ENCODE measurements around the gene CIROP. TPM values are rescaled to one million over a fixed set of nuclear protein-coding genes. Genes with fewer than 3 reads are reported as not detected.

CIROP gene
- total RNA-seq, 4 donors from 2014 or later = not detected

- peak in 2 of 3 donors; percentile 48 to 50 for DNase-seq
Measured at GRCh38 chr14:23058654-23059504, 45.9 kb downstream of the CIROP start.

GRCh38 chr14:23057757-23058653 lies 46.8 kb downstream of the CIROP start:
- Histone ChIP-seq H3K36me3 (peaks cover 0 to 44% (median 7%) of the 10 kb centered on the region in 3 donors), H3K4me1 (peaks cover 0 to 13% (median 6%) of the 10 kb centered on the region in 4 donors), H3K27me3 (no peaks in the 10 kb centered on the region), H3K4me3 (peak overlapping the region; percentile 55 to 81 (median 66)), H3K9me3 (no peaks in the 10 kb centered on the region), H3K27ac (peak overlapping the region; percentile 32 to 70 (median 66))
- peak; percentile 82 to 95 (median 93) for DNase-seq
- TF ChIP-seq, protein P1, sequence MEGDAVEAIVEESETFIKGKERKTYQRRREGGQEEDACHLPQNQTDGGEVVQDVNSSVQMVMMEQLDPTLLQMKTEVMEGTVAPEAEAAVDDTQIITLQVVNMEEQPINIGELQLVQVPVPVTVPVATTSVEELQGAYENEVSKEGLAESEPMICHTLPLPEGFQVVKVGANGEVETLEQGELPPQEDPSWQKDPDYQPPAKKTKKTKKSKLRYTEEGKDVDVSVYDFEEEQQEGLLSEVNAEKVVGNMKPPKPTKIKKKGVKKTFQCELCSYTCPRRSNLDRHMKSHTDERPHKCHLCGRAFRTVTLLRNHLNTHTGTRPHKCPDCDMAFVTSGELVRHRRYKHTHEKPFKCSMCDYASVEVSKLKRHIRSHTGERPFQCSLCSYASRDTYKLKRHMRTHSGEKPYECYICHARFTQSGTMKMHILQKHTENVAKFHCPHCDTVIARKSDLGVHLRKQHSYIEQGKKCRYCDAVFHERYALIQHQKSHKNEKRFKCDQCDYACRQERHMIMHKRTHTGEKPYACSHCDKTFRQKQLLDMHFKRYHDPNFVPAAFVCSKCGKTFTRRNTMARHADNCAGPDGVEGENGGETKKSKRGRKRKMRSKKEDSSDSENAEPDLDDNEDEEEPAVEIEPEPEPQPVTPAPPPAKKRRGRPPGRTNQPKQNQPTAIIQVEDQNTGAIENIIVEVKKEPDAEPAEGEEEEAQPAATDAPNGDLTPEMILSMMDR (IDR thresholded peaks at IDR 0.05) = peak; percentile 86 to 98 (median 94)
- peak in 1 of 2 donors; percentile 22 for TF ChIP-seq POLR2A (IDR thresholded peaks at IDR 0.05)

More at GRCh38 chr14:23058654-23059504, 45.9 kb downstream of the CIROP start:
- H3K4me3 ChIP-seq = no peak overlapping the region
- H3K9me3 ChIP-seq = no peaks in the 10 kb centered on the region
- no peak overlapping the region for H3K27ac ChIP-seq
- TF ChIP-seq POLR2A (IDR thresholded peaks at IDR 0.05) = no peak
- TF ChIP-seq, protein P1 (IDR thresholded peaks at IDR 0.05) = no peak
- peaks cover 0 to 13% (median 6%) of the 10 kb centered on the region in 4 donors for H3K4me1 ChIP-seq
- H3K27me3 ChIP-seq = no peaks in the 10 kb centered on the region
- peaks cover 0 to 52% (median 10%) of the 10 kb centered on the region in 3 donors for H3K36me3 ChIP-seq

DNA sequence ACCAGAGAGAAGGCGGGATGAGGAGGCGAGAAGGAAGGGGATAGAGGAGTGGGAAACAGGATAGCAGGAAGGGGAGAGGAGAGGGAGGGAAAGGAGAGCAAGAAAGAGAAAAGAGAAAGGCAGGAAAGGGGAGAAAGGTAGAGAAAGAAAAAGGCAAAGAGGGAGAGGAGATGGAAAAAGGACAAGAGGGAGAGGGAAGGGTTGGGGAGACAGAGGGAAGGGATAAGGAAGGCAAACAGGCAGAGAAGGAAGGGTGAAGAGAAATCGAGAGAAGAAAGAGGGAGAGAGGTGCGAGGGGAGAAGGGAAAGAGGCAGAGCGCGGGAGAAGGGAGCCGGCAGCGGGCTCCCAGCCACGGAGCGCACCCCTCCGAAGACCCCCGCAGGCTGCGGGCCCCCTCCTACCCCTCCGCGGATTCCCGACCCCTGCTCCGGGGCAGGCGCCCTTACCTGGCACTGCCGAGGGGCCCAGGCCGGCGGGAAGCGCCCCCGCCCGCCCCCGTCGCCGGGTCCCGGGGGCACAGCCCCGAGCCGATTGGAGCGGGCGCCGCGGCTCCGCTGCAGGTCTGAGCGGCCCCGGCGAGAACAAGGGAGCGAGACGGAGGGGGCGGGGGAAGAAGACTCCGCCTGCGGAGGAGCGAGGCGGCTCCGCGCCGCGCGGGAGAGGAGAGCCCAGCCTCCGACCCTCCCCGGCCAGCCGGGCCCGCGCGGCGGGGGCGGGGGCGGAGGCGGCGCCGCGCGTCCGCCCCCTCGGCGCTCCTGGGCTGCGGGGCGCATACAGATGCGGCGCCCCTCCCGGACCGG lies 47.6 kb downstream of the CIROP start, which contains the start of gene CDH24:
TSS of gene CDH24 (minus strand) at position 565 of the 801 bp plus-strand sequence. CDS start 1,787 bp downstream, outside the sequence.
- TF ChIP-seq, protein P1 (IDR thresholded peaks at IDR 0.05) = no peak
- no peak for TF ChIP-seq POLR2A (IDR thresholded peaks at IDR 0.05)
- peaks cover 0 to 35% (median 6%) of the 10 kb centered on the region in 3 donors for H3K36me3 ChIP-seq
- H3K9me3 ChIP-seq = no peaks in the 10 kb centered on the region
- peak within 1 kb of the TSS; percentile 32 to 70 (median 66) for H3K27ac ChIP-seq
- H3K4me1 ChIP-seq = peaks cover 0 to 13% (median 6%) of the 10 kb centered on the region in 4 donors
- H3K27me3 ChIP-seq = no peaks in the 10 kb centered on the region
- H3K4me3 ChIP-seq = peak within 1 kb of the TSS; percentile 55 to 81 (median 66)
- DNase-seq = peak; percentile 67 to 87 (median 86)

DNA sequence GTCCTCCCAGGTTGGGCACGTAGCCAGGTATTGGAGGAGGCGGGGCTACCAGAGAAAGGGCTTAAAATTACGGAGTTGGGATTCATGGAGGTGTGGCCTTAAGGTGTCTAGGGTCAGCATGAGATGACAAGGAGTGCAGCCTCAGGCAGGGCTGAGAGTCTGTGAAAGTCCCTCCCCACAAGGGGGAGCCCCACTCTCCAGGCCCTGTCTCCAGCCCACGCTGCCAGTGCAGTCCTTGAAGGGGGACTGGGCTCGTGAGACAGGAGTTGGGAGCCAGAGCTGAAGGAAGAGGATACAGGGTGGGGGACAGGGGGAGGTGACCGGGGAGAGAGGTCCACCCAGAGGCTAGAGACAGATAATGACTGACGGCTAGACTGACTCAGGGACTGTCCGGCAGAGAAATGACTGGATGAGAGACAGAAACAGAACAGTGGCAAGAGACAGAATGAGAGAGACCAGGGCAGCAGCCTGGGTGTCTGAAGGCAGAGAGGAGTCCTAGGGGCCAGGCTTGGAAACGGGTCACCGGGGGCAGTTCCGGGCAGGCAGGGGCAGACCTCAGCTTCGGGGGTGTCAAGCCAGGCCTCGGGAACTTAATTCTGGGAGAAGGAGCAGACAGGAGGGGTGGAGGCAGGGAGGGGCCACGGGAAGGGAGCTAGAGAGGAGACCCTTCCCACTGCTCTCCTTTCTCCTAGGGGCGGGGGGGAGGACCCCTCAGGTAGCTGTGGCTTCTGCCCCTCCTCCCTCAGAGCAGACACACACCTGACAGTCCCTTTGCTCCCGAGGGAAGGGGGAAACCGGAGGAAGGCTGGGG lies 48.4 kb downstream of the CIROP start:
- Histone ChIP-seq H3K9me3 (no peaks in the 10 kb centered on the region), H3K4me3 (peak overlapping the region in 3 of 4 donors; percentile 2 to 81 (median 72)), H3K27me3 (no peaks in the 10 kb centered on the region), H3K36me3 (peaks cover 0 to 28% (median 4%) of the 10 kb centered on the region in 3 donors), H3K27ac (peak overlapping the region in 1 of 4 donors; percentile 25), H3K4me1 (peaks cover 0 to 13% (median 6%) of the 10 kb centered on the region in 4 donors)
- DNase-seq = peak; percentile 75 to 89 (median 78)
- TF ChIP-seq, protein P1 (IDR thresholded peaks at IDR 0.05) = peak; percentile 43 to 74 (median 65)
- TF ChIP-seq POLR2A (IDR thresholded peaks at IDR 0.05) = no peak

Measured in Peyer's patch (tissue), 4 donors.